ENCODE data around the gene EXOC6B.
"Not testable (repeated sequence)": the region's sequence is repeated elsewhere in the genome, so short reads cannot be mapped to it uniquely, and the experiment has no call there.

The EXOC6B gene

GRCh38 chr2:72579591-72580180 is 246.1 kb downstream of the EXOC6B start:
- no peaks in the 10 kb centered on the region; the same call in 1 of the 2 replicates for H3K4me1 ChIP-seq (ENCODE audit: insufficient read depth, low read length)
- no peak overlapping the region for H3K27ac ChIP-seq (ENCODE audit: low read length)
- no peak overlapping the region for H3K4me3 ChIP-seq (ENCODE audit: low read length)
- H3K27me3 ChIP-seq (ENCODE audit: insufficient read depth, low read length): no peaks in the 10 kb centered on the region
- H3K36me3 ChIP-seq (ENCODE audit: insufficient read depth, low read depth, low read length): no peaks in the 10 kb centered on the region
- H3K9ac ChIP-seq (ENCODE audit: low read depth, low read length): no peak overlapping the region
- no peaks in the 10 kb centered on the region for H3K9me3 ChIP-seq (ENCODE audit: insufficient read depth, low read depth, low read length)

GRCh38 chr2:72576861-72577260 is 249.0 kb downstream of the EXOC6B start:
- no peaks in the 10 kb centered on the region for H3K27me3 ChIP-seq (ENCODE audit: insufficient read depth, low read length)
- no peaks in the 10 kb centered on the region for H3K9me3 ChIP-seq (ENCODE audit: insufficient read depth, low read depth, low read length)
- H3K4me3 ChIP-seq (ENCODE audit: low read length): no peak overlapping the region
- no peaks in the 10 kb centered on the region for H3K36me3 ChIP-seq (ENCODE audit: insufficient read depth, low read depth, low read length)
- no peak overlapping the region for H3K9ac ChIP-seq (ENCODE audit: low read depth, low read length)
- H3K27ac ChIP-seq (ENCODE audit: low read length): no peak overlapping the region
- H3K4me1 ChIP-seq (ENCODE audit: insufficient read depth, low read length): peaks cover 6% of the 10 kb centered on the region

GRCh38 chr2:72576459-72576858 is 249.4 kb downstream of the EXOC6B start:
- Histone ChIP-seq H3K9me3 (ENCODE audit: insufficient read depth, low read depth, low read length) (no peaks in the 10 kb centered on the region), H3K27me3 (ENCODE audit: insufficient read depth, low read length) (no peaks in the 10 kb centered on the region), H3K9ac (ENCODE audit: low read depth, low read length) (no peak overlapping the region), H3K4me3 (ENCODE audit: low read length) (no peak overlapping the region), H3K36me3 (ENCODE audit: insufficient read depth, low read depth, low read length) (no peaks in the 10 kb centered on the region), H3K4me1 (ENCODE audit: insufficient read depth, low read length) (peaks cover 6% of the 10 kb centered on the region), H3K27ac (ENCODE audit: low read length) (no peak overlapping the region)

GRCh38 chr2:72574886-72575285 is 250.9 kb downstream of the EXOC6B start:
- Histone ChIP-seq H3K36me3 (ENCODE audit: insufficient read depth, low read depth, low read length) (no peaks in the 10 kb centered on the region), H3K27me3 (ENCODE audit: insufficient read depth, low read length) (no peaks in the 10 kb centered on the region), H3K4me3 (ENCODE audit: low read length) (no peak overlapping the region), H3K4me1 (ENCODE audit: insufficient read depth, low read length) (peaks cover 6% of the 10 kb centered on the region), H3K9me3 (ENCODE audit: insufficient read depth, low read depth, low read length) (no peaks in the 10 kb centered on the region), H3K9ac (ENCODE audit: low read depth, low read length) (no peak overlapping the region), H3K27ac (ENCODE audit: low read length) (no peak overlapping the region)

- no peaks in the 10 kb centered on the region for H3K9me3 ChIP-seq (ENCODE audit: insufficient read depth, low read depth, low read length)
- H3K9ac ChIP-seq (ENCODE audit: low read depth, low read length): no peak overlapping the region
- no peaks in the 10 kb centered on the region for H3K27me3 ChIP-seq (ENCODE audit: insufficient read depth, low read length)
- H3K4me1 ChIP-seq (ENCODE audit: insufficient read depth, low read length): peaks cover 6% of the 10 kb centered on the region; the same call in 1 of the 2 replicates
- H3K4me3 ChIP-seq (ENCODE audit: low read length): no peak overlapping the region
- no peak overlapping the region for H3K27ac ChIP-seq (ENCODE audit: low read length)
- H3K36me3 ChIP-seq (ENCODE audit: insufficient read depth, low read depth, low read length): no peaks in the 10 kb centered on the region
Measured at GRCh38 chr2:72573232-72573631, 252.6 kb downstream of the EXOC6B start.

- Histone ChIP-seq H3K9ac (ENCODE audit: low read depth, low read length) (no peak overlapping the region), H3K27ac (ENCODE audit: low read length) (no peak overlapping the region), H3K4me1 (ENCODE audit: insufficient read depth, low read length) (peaks cover 6% of the 10 kb centered on the region; the same call in 1 of the 2 replicates), H3K27me3 (ENCODE audit: insufficient read depth, low read length) (no peaks in the 10 kb centered on the region), H3K9me3 (ENCODE audit: insufficient read depth, low read depth, low read length) (no peaks in the 10 kb centered on the region), H3K4me3 (ENCODE audit: low read length) (no peak overlapping the region), H3K36me3 (ENCODE audit: insufficient read depth, low read depth, low read length) (no peaks in the 10 kb centered on the region)
Measured at GRCh38 chr2:72572501-72572900, 253.3 kb downstream of the EXOC6B start.

- Histone ChIP-seq H3K9me3 (ENCODE audit: insufficient read depth, low read depth, low read length) (no peaks in the 10 kb centered on the region), H3K4me1 (ENCODE audit: insufficient read depth, low read length) (peaks cover 6% of the 10 kb centered on the region; the same call in 1 of the 2 replicates), H3K27me3 (ENCODE audit: insufficient read depth, low read length) (no peaks in the 10 kb centered on the region), H3K36me3 (ENCODE audit: insufficient read depth, low read depth, low read length) (no peaks in the 10 kb centered on the region), H3K4me3 (ENCODE audit: low read length) (no peak overlapping the region), H3K9ac (ENCODE audit: low read depth, low read length) (no peak overlapping the region), H3K27ac (ENCODE audit: low read length) (no peak overlapping the region)
Measured at GRCh38 chr2:72570413-72570812, 255.4 kb downstream of the EXOC6B start.

GRCh38 chr2:72562451-72563153 is 263.2 kb downstream of the EXOC6B start:
- Histone ChIP-seq H3K9ac (ENCODE audit: low read depth, low read length) (no peak overlapping the region), H3K36me3 (ENCODE audit: insufficient read depth, low read depth, low read length) (no peaks in the 10 kb centered on the region), H3K4me1 (ENCODE audit: insufficient read depth, low read length) (peaks cover 10% of the 10 kb centered on the region), H3K27ac (ENCODE audit: low read length) (no peak overlapping the region), H3K4me3 (ENCODE audit: low read length) (no peak overlapping the region), H3K27me3 (ENCODE audit: insufficient read depth, low read length) (no peaks in the 10 kb centered on the region), H3K9me3 (ENCODE audit: insufficient read depth, low read depth, low read length) (no peaks in the 10 kb centered on the region)

- Histone ChIP-seq H3K4me3 (ENCODE audit: low read length) (no peak overlapping the region), H3K27ac (ENCODE audit: low read length) (no peak overlapping the region), H3K4me1 (ENCODE audit: insufficient read depth, low read length) (peaks cover 10% of the 10 kb centered on the region)
Measured at GRCh38 chr2:72561621-72562318, 264.1 kb downstream of the EXOC6B start.

GRCh38 chr2:72555943-72556342 is 269.9 kb downstream of the EXOC6B start:
- Histone ChIP-seq H3K27me3 (ENCODE audit: insufficient read depth, low read length) (no peaks in the 10 kb centered on the region), H3K9ac (ENCODE audit: low read depth, low read length) (no peak overlapping the region), H3K27ac (ENCODE audit: low read length) (no peak overlapping the region), H3K9me3 (ENCODE audit: insufficient read depth, low read depth, low read length) (no peaks in the 10 kb centered on the region), H3K4me3 (ENCODE audit: low read length) (no peak overlapping the region), H3K4me1 (ENCODE audit: insufficient read depth, low read length) (peaks cover 3% of the 10 kb centered on the region; the same call in 1 of the 2 replicates), H3K36me3 (ENCODE audit: insufficient read depth, low read depth, low read length) (no peaks in the 10 kb centered on the region)

More at GRCh38 chr2:72561621-72562318, 264.1 kb downstream of the EXOC6B start:
- Histone ChIP-seq H3K9ac (ENCODE audit: low read depth, low read length) (no peak overlapping the region), H3K36me3 (ENCODE audit: insufficient read depth, low read depth, low read length) (no peaks in the 10 kb centered on the region), H3K9me3 (ENCODE audit: insufficient read depth, low read depth, low read length) (no peaks in the 10 kb centered on the region), H3K27me3 (ENCODE audit: insufficient read depth, low read length) (no peaks in the 10 kb centered on the region)

GRCh38 chr2:72555363-72555762 is 270.5 kb downstream of the EXOC6B start:
- not testable (repeated sequence) for H3K27me3 ChIP-seq (ENCODE audit: insufficient read depth, low read length)

GRCh38 chr2:72554910-72555309 is 270.9 kb downstream of the EXOC6B start:
- not testable (repeated sequence) for H3K9me3 ChIP-seq (ENCODE audit: insufficient read depth, low read depth, low read length); H3K36me3 ChIP-seq (ENCODE audit: insufficient read depth, low read depth, low read length); H3K27ac ChIP-seq (ENCODE audit: low read length); H3K4me3 ChIP-seq (ENCODE audit: low read length); H3K27me3 ChIP-seq (ENCODE audit: insufficient read depth, low read length); H3K9ac ChIP-seq (ENCODE audit: low read depth, low read length); H3K4me1 ChIP-seq (ENCODE audit: insufficient read depth, low read length)

More at GRCh38 chr2:72555363-72555762, 270.5 kb downstream of the EXOC6B start:
- H3K9ac ChIP-seq (ENCODE audit: low read depth, low read length); H3K27ac ChIP-seq (ENCODE audit: low read length); H3K4me1 ChIP-seq (ENCODE audit: insufficient read depth, low read length); H3K4me3 ChIP-seq (ENCODE audit: low read length); H3K9me3 ChIP-seq (ENCODE audit: insufficient read depth, low read depth, low read length); H3K36me3 ChIP-seq (ENCODE audit: insufficient read depth, low read depth, low read length): not testable (repeated sequence)

Data from iPS-20b (cell line).